HEK293T (cell line): ENCODE measurements around the gene WDR49.

ENCODE experiments used
- BHLHE40 ChIP-seq: fragments of 450-650 bp; IDR thresholded peaks from 2 replicates; pipeline ENCODE4 v1.6.1; 2016; ENCODE audit warnings: mild to moderate bottlenecking, moderate library complexity, borderline replicate concordance
- ELF4 ChIP-seq: fragments of 450-650 bp; IDR thresholded peaks from 2 replicates; pipeline ENCODE4 v1.6.1; 2017; ENCODE audit warnings: antibody characterized with exemption
- FOXA1 ChIP-seq: fragments of 450-650 bp; IDR thresholded peaks from 2 replicates; pipeline ENCODE4 v1.6.1; 2016; ENCODE audit warnings: mild to moderate bottlenecking
- HDGF ChIP-seq: fragments of 450-650 bp; IDR thresholded peaks from 2 replicates; pipeline ENCODE4 v1.6.1; 2017; ENCODE audit warnings: antibody characterized with exemption, borderline replicate concordance
- SP1 ChIP-seq: fragments of 450-650 bp; IDR thresholded peaks from 2 replicates; pipeline ENCODE4 v1.6.1; 2017
- SUZ12 ChIP-seq: fragments of 450-650 bp; IDR thresholded peaks from 2 replicates; pipeline ENCODE4 v1.6.1; 2016; ENCODE audit warnings: mild to moderate bottlenecking
- TARDBP ChIP-seq: fragments of 450-650 bp; IDR thresholded peaks from 2 replicates; pipeline ENCODE4 v1.6.1; 2016

GRCh38 chr3:167679526-167679925 lies 25.8 kb upstream of the WDR49 start:
- TF ChIP-seq FOXA1 (no peak), BHLHE40 (no peak), HDGF (no peak), SUZ12 (no peak), SP1 (no peak), ELF4 (no peak), TARDBP (no peak)
